H9 (cell line): ENCODE data around the gene TH. TPM values are rescaled to one million over a fixed set of nuclear protein-coding genes. Genes with fewer than 3 reads are reported as not detected.

Experiments
- DNase-seq: peaks from one replicate; pipeline ENCODE4 v3.0.0-alpha.2; 2017
- H2AFZ ChIP-seq: one replicate; pipeline ENCODE4 v1.6.1; 2013; ENCODE audit warnings: mild to moderate bottlenecking, low read length, control low read depth, moderate library complexity
- H2AK5ac ChIP-seq: 2 replicates; pipeline ENCODE4 v1.6.1; 2013; ENCODE audit warnings: low read length, control low read depth, mixed read lengths; ENCODE audit not compliant: insufficient read length
- H2BK120ac ChIP-seq: one replicate; pipeline ENCODE4 v1.6.1; 2013; ENCODE audit warnings: low read depth, mild to moderate bottlenecking, low read length, control low read depth, inconsistent platforms; ENCODE audit not compliant: poor library complexity, severe bottlenecking
- H2BK12ac ChIP-seq: 2 replicates; pipeline ENCODE4 v1.6.1; 2013; ENCODE audit warnings: low read length, control low read depth, mixed read lengths, low read depth; ENCODE audit not compliant: insufficient read length
- H2BK15ac ChIP-seq: 2 replicates; pipeline ENCODE4 v1.6.1; 2013; ENCODE audit warnings: low read depth, low read length, control low read depth
- H2BK20ac ChIP-seq: one replicate; pipeline ENCODE4 v1.6.1; 2013; ENCODE audit warnings: low read depth, mild to moderate bottlenecking, low read length, control low read depth, inconsistent platforms; ENCODE audit not compliant: poor library complexity, severe bottlenecking
- H2BK5ac ChIP-seq: 2 replicates; pipeline ENCODE4 v1.6.1; 2013; ENCODE audit warnings: low read length, control low read depth, mixed read lengths; ENCODE audit not compliant: insufficient read length
- H3K14ac ChIP-seq: 2 replicates; pipeline ENCODE4 v1.6.1; 2013; ENCODE audit warnings: low read length, control low read depth; ENCODE audit not compliant: insufficient read depth
- H3K18ac ChIP-seq: 2 replicates; pipeline ENCODE4 v1.6.1; 2013; ENCODE audit warnings: low read depth, mild to moderate bottlenecking, mixed read lengths, low read length, control low read depth; ENCODE audit not compliant: insufficient read length
- H3K23ac ChIP-seq: 2 replicates; pipeline ENCODE4 v1.6.1; 2013; ENCODE audit warnings: low read length, control low read depth, mixed read lengths, low read depth; ENCODE audit not compliant: insufficient read length
- H3K23me2 ChIP-seq: 2 replicates; pipeline ENCODE4 v1.6.1; 2013; ENCODE audit warnings: low read depth, mild to moderate bottlenecking, mixed read lengths, low read length, control low read depth; ENCODE audit not compliant: insufficient read length, poor library complexity, severe bottlenecking
- H3K27ac ChIP-seq: 2 replicates; pipeline ENCODE4 v1.5.1; 2013; ENCODE audit warnings: low read length, control low read depth, mixed read lengths, low read depth; ENCODE audit not compliant: insufficient read length
- H3K27me3 ChIP-seq: 2 replicates; pipeline ENCODE4 v1.6.1; 2013; ENCODE audit warnings: low read length, control low read depth, inconsistent platforms; ENCODE audit not compliant: insufficient read depth
- H3K4ac ChIP-seq: 2 replicates; pipeline ENCODE4 v1.6.1; 2013; ENCODE audit warnings: low read depth, mild to moderate bottlenecking, control low read depth, inconsistent platforms, low read length, moderate library complexity
- H3K4me1 ChIP-seq: 2 replicates; pipeline ENCODE4 v1.6.1; 2013; ENCODE audit warnings: low read length, control low read depth, inconsistent platforms; ENCODE audit not compliant: insufficient read depth
- H3K4me2 ChIP-seq: 2 replicates; pipeline ENCODE4 v1.6.1; 2013; ENCODE audit warnings: low read length, control low read depth, mixed read lengths; ENCODE audit not compliant: insufficient read length, insufficient read depth
- H3K56ac ChIP-seq: 2 replicates; pipeline ENCODE4 v1.6.1; 2013; ENCODE audit warnings: low read depth, mild to moderate bottlenecking, mixed read lengths, low read length, control low read depth; ENCODE audit not compliant: insufficient read length
- H3K79me1 ChIP-seq: 2 replicates; pipeline ENCODE4 v1.6.1; 2013; ENCODE audit warnings: low read depth, mild to moderate bottlenecking, moderate library complexity, low read length, control low read depth, inconsistent platforms; ENCODE audit not compliant: insufficient read depth, poor library complexity, severe bottlenecking
- H3K79me2 ChIP-seq: 2 replicates; pipeline ENCODE4 v1.6.1; 2013; ENCODE audit warnings: low read length, control low read depth, inconsistent platforms; ENCODE audit not compliant: insufficient read depth
- H3K9ac ChIP-seq: 2 replicates; pipeline ENCODE4 v1.6.1; 2013; ENCODE audit warnings: low read length, control low read depth, mixed read lengths; ENCODE audit not compliant: insufficient read length; ENCODE audit errors: extremely low read depth
- H3K9me3 ChIP-seq: one replicate; pipeline ENCODE4 v1.6.1; 2013; ENCODE audit warnings: low read depth, low read length, inconsistent platforms; ENCODE audit not compliant: control insufficient read depth
- H3T11ph ChIP-seq: one replicate; pipeline ENCODE4 v1.6.1; 2013; ENCODE audit warnings: mild to moderate bottlenecking, low read length, control low read depth, inconsistent platforms
- H4K20me1 ChIP-seq: one replicate; pipeline ENCODE4 v1.6.1; 2013; ENCODE audit not compliant: control insufficient read depth, insufficient read length, insufficient read depth
- H4K5ac ChIP-seq: 2 replicates; pipeline ENCODE4 v1.6.1; 2013; ENCODE audit warnings: low read depth, mild to moderate bottlenecking, mixed read lengths, low read length, control low read depth; ENCODE audit not compliant: insufficient read length
- H4K8ac ChIP-seq: replicated peaks from 2 replicates; pipeline ENCODE4 v1.6.1; 2013; ENCODE audit warnings: low read length, control low read depth, mixed read lengths, low read depth; ENCODE audit not compliant: insufficient read length
- H4K91ac ChIP-seq: 2 replicates; pipeline ENCODE4 v1.6.1; 2013; ENCODE audit warnings: low read depth, mild to moderate bottlenecking, moderate library complexity, mixed read lengths, low read length, control low read depth; ENCODE audit not compliant: insufficient read length
- H3K27ac Mint-ChIP-seq, 3 experiments: 2 replicates in 2 of 3; 3 replicates in 1 of 3; pipeline ENCODE4 v1.8.0; 2020 to 2021; ENCODE audit warnings: mixed read lengths in 3 of 3, mild to moderate bottlenecking in 1 of 3, moderate library complexity in 1 of 3
- H3K27me3 Mint-ChIP-seq: 2 replicates; pipeline ENCODE4 v1.8.0; 2021; ENCODE audit warnings: low read depth, mild to moderate bottlenecking, moderate library complexity, mixed read lengths
- H3K36me3 Mint-ChIP-seq, 3 experiments: 2 replicates in 2 of 3; 3 replicates in 1 of 3; pipeline ENCODE4 v1.8.0; 2020 to 2021; ENCODE audit warnings: low read depth in 3 of 3, mixed read lengths in 3 of 3; ENCODE audit not compliant: insufficient read depth in 1 of 3
- H3K4me1 Mint-ChIP-seq, 2 experiments: 2 replicates each; pipeline ENCODE4 v1.8.0; 2020; ENCODE audit warnings: mixed read lengths in 2 of 2
- H3K4me3 Mint-ChIP-seq, 2 experiments: 2 replicates in 1 of 2; 3 replicates in 1 of 2; pipeline ENCODE4 v1.8.0; 2020 to 2021; ENCODE audit warnings: mild to moderate bottlenecking in 2 of 2, mixed read lengths in 2 of 2, moderate library complexity in 1 of 2
- H3K9me3 Mint-ChIP-seq, 2 experiments: 2 replicates in 1 of 2; 3 replicates in 1 of 2; pipeline ENCODE4 v1.8.0; 2020; ENCODE audit warnings: mild to moderate bottlenecking in 2 of 2, mixed read lengths in 2 of 2, moderate library complexity in 1 of 2
- WGBS: extraction: QIAGEN DNeasy Blood & Tissue Kit; methylation state at CpG from one replicate; pipeline ENCODE4 v1.1.7; 2013; ENCODE audit warnings: missing lambda C conversion rate, low lambda C conversion rate, mixed read lengths; ENCODE audit not compliant: insufficient read length; ENCODE audit errors: extremely low coverage; 5-methylcytosine and 5-hydroxymethylcytosine counted together
- total RNA-seq: library from RNA; stranded (reverse); gene quantifications from 2 replicates; pipeline ENCODE4 v1.2.1, GENCODE V29; 2021
- TF ChIP-seq, protein P1 (sequence below): fragments of 200-600 bp; sonication (generic); conservative IDR thresholded peaks from 3 replicates; pipeline ENCODE4 v1.8.0; 2021; ENCODE audit warnings: antibody characterized with exemption, mild to moderate bottlenecking

Gene TH
- total RNA-seq, 1 experiment from 2014 or later = not detected

DNA sequence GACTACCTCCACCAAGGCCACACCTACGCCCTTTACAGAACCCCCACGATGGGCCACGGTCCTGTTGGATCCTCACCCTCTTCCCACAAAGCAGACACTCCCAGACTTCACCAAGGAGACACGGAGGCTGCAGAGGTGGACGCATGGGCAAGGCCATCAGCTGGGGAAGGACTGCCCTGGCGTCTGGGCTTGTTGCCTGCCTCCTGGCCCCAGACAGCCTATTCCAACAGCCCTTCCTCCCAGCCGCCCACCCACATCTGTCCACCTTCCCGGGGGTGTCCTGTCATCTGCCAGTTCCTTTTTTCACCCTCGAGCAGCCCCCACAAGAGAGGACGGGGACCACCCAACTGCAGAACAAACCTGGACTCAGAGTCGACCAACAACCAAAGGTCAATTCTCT, 28.9 kb upstream of the TH start:
- Histone ChIP-seq H3T11ph (no peak overlapping the region), H2BK15ac (no peak overlapping the region), H2AFZ (no peak overlapping the region), H3K56ac (no peak overlapping the region), H2BK5ac (no peak overlapping the region), H3K9me3 (no peaks in the 10 kb centered on the region), H3K79me2 (no peaks in the 10 kb centered on the region), H4K20me1 (no peaks in the 10 kb centered on the region), H3K9ac (no peak overlapping the region), H4K8ac (no peak overlapping the region), H2BK12ac (no peak overlapping the region), H3K79me1 (no peaks in the 10 kb centered on the region), H3K14ac (no peak overlapping the region), H3K18ac (no peak overlapping the region), H3K4ac (no peak overlapping the region), H3K23ac (no peak overlapping the region), H3K4me2 (no peak overlapping the region), H3K4me1 (no peaks in the 10 kb centered on the region), H2AK5ac (no peak overlapping the region), H2BK20ac (no peak overlapping the region), H2BK120ac (no peak overlapping the region), H4K91ac (no peak overlapping the region), H4K5ac (no peak overlapping the region), H3K27ac (no peak overlapping the region), H3K27me3 (no peaks in the 10 kb centered on the region), H3K23me2 (no peaks in the 10 kb centered on the region)
- TF ChIP-seq, protein P1, sequence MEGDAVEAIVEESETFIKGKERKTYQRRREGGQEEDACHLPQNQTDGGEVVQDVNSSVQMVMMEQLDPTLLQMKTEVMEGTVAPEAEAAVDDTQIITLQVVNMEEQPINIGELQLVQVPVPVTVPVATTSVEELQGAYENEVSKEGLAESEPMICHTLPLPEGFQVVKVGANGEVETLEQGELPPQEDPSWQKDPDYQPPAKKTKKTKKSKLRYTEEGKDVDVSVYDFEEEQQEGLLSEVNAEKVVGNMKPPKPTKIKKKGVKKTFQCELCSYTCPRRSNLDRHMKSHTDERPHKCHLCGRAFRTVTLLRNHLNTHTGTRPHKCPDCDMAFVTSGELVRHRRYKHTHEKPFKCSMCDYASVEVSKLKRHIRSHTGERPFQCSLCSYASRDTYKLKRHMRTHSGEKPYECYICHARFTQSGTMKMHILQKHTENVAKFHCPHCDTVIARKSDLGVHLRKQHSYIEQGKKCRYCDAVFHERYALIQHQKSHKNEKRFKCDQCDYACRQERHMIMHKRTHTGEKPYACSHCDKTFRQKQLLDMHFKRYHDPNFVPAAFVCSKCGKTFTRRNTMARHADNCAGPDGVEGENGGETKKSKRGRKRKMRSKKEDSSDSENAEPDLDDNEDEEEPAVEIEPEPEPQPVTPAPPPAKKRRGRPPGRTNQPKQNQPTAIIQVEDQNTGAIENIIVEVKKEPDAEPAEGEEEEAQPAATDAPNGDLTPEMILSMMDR = no peak
- DNase-seq = no peak
- no CpG with 5 or more reads among the region's 11 CpGs for WGBS
- Mint-ChIP-seq H3K9me3 (no peaks in the 10 kb centered on the region), H3K27ac (no peak overlapping the region), H3K4me3 (no peak overlapping the region), H3K4me1 (no peaks in the 10 kb centered on the region), H3K27me3 (peaks cover 34% of the 10 kb centered on the region), H3K36me3 (no peaks in the 10 kb centered on the region)
